ENCODE data around the gene CDK5RAP2.

The CDK5RAP2 gene

GRCh38 chr9:120384925-120385272, 195.1 kb downstream of the CDK5RAP2 start:
- H3K4me3 ChIP-seq (ENCODE audit: low read depth, low read length) = no peak overlapping the region
- DNase-seq (ENCODE audit: low read depth) = no peak
- TF ChIP-seq CTCF (IDR thresholded peaks at IDR 0.05; ENCODE audit: low read depth, low read length) (no peak), POLR2A (IDR thresholded peaks at IDR 0.05; ENCODE audit: extremely low read depth, insufficient read length) (no peak), MYC (IDR thresholded peaks at IDR 0.05; ENCODE audit: low read depth, low read length) (no peak), MAX (IDR thresholded peaks at IDR 0.05; ENCODE audit: low read depth, low read length) (no peak)

GRCh38 chr9:120383999-120384924, 195.7 kb downstream of the CDK5RAP2 start:
- TF ChIP-seq MYC (IDR thresholded peaks at IDR 0.05; ENCODE audit: low read depth, low read length) (no peak), CTCF (IDR thresholded peaks at IDR 0.05; ENCODE audit: low read depth, low read length) (no peak), MAX (IDR thresholded peaks at IDR 0.05; ENCODE audit: low read depth, low read length) (no peak), POLR2A (IDR thresholded peaks at IDR 0.05; ENCODE audit: extremely low read depth, insufficient read length) (no peak)
- H3K4me3 ChIP-seq (ENCODE audit: low read depth, low read length) = no peak overlapping the region

GRCh38 chr9:120383611-120383998, 196.4 kb downstream of the CDK5RAP2 start:
- no peak overlapping the region for H3K4me3 ChIP-seq (ENCODE audit: low read depth, low read length)
- DNase-seq (ENCODE audit: low read depth) = no peak
- TF ChIP-seq CTCF (IDR thresholded peaks at IDR 0.05; ENCODE audit: low read depth, low read length) (no peak), MAX (IDR thresholded peaks at IDR 0.05; ENCODE audit: low read depth, low read length) (no peak), MYC (IDR thresholded peaks at IDR 0.05; ENCODE audit: low read depth, low read length) (no peak), POLR2A (IDR thresholded peaks at IDR 0.05; ENCODE audit: extremely low read depth, insufficient read length) (no peak)

More at GRCh38 chr9:120383999-120384924, 195.7 kb downstream of the CDK5RAP2 start:
- no peak for DNase-seq (ENCODE audit: low read depth)

GRCh38 chr9:120382453-120382852, 197.5 kb downstream of the CDK5RAP2 start:
- H3K4me3 ChIP-seq (ENCODE audit: low read depth, low read length) = no peak overlapping the region
- TF ChIP-seq CTCF (IDR thresholded peaks at IDR 0.05; ENCODE audit: low read depth, low read length) (no peak), MAX (IDR thresholded peaks at IDR 0.05; ENCODE audit: low read depth, low read length) (no peak), MYC (IDR thresholded peaks at IDR 0.05; ENCODE audit: low read depth, low read length) (no peak), POLR2A (IDR thresholded peaks at IDR 0.05; ENCODE audit: extremely low read depth, insufficient read length) (no peak)
- no peak for DNase-seq (ENCODE audit: low read depth)

GRCh38 chr9:120381839-120382238, 198.1 kb downstream of the CDK5RAP2 start:
- DNase-seq (ENCODE audit: low read depth) = no peak
- H3K4me3 ChIP-seq (ENCODE audit: low read depth, low read length) = no peak overlapping the region
- TF ChIP-seq MYC (IDR thresholded peaks at IDR 0.05; ENCODE audit: low read depth, low read length) (no peak), MAX (IDR thresholded peaks at IDR 0.05; ENCODE audit: low read depth, low read length) (no peak), POLR2A (IDR thresholded peaks at IDR 0.05; ENCODE audit: extremely low read depth, insufficient read length) (no peak), CTCF (IDR thresholded peaks at IDR 0.05; ENCODE audit: low read depth, low read length) (no peak)

Data from NB4 (cell line).